Astrocyte (in vitro differentiated cells and primary cell): ENCODE results near the gene PIK3CD. TPM values are rescaled to one million over a fixed set of nuclear protein-coding genes. Genes with fewer than 3 reads are reported as not detected.

Experiments
- DNase-seq: peaks from one replicate; pipeline ENCODE4 v3.0.0-alpha.2; 2010; ENCODE audit warnings: low read depth
- FAIRE-seq: peaks from 2 replicates; lab custom pipeline; 2011; peaks lifted over from hg19 to GRCh38; lab: Jason Lieb, UNC
- H2AFZ ChIP-seq: 2 replicates; pipeline ENCODE4 v1.6.0; 2012; ENCODE audit warnings: low read depth, low read length, inconsistent platforms
- H3K27ac ChIP-seq: 2 replicates; pipeline ENCODE4 v1.5.1; 2011; ENCODE audit warnings: low read depth, low read length, inconsistent platforms
- H3K27me3 ChIP-seq: 2 replicates; pipeline ENCODE4 v1.6.0; 2011; ENCODE audit warnings: low read length, inconsistent platforms; ENCODE audit not compliant: insufficient read depth
- H3K36me3 ChIP-seq: 2 replicates; pipeline ENCODE4 v1.5.1; 2011; ENCODE audit warnings: low read length, inconsistent platforms; ENCODE audit not compliant: insufficient read depth
- H3K4me1 ChIP-seq: 2 replicates; pipeline ENCODE4 v1.5.1; 2011; ENCODE audit warnings: low read length, inconsistent platforms; ENCODE audit not compliant: insufficient read depth
- H3K4me2 ChIP-seq: 2 replicates; pipeline ENCODE4 v1.6.0; 2012; ENCODE audit warnings: low read length, inconsistent platforms
- H3K4me3 ChIP-seq: 2 replicates; pipeline ENCODE4 v1.5.1; 2011; ENCODE audit warnings: low read depth, mild to moderate bottlenecking, low read length, inconsistent platforms; ENCODE audit not compliant: insufficient read depth
- H3K79me2 ChIP-seq: 2 replicates; pipeline ENCODE4 v1.6.0; 2012; ENCODE audit warnings: mild to moderate bottlenecking, low read length, inconsistent platforms; ENCODE audit not compliant: insufficient read depth
- H3K9ac ChIP-seq: 2 replicates; pipeline ENCODE4 v1.6.0; 2012; ENCODE audit warnings: mild to moderate bottlenecking, low read length, inconsistent platforms
- H3K9me3 ChIP-seq: 2 replicates; pipeline ENCODE4 v1.5.1; 2012; ENCODE audit warnings: low read depth, mild to moderate bottlenecking, low read length, inconsistent platforms; ENCODE audit not compliant: insufficient read depth
- H4K20me1 ChIP-seq: 2 replicates; pipeline ENCODE4 v1.6.0; 2012; ENCODE audit warnings: low read length, inconsistent platforms; ENCODE audit not compliant: insufficient read depth
- H3K27ac Mint-ChIP-seq: one replicate; pipeline ENCODE4 v1.8.0; 2021; ENCODE audit warnings: mild to moderate bottlenecking, mixed read lengths; ENCODE audit not compliant: unreplicated experiment
- H3K27me3 Mint-ChIP-seq: one replicate; pipeline ENCODE4 v1.8.0; 2021; ENCODE audit warnings: low read depth, mixed read lengths; ENCODE audit not compliant: unreplicated experiment
- H3K36me3 Mint-ChIP-seq: one replicate; pipeline ENCODE4 v1.8.0; 2021; ENCODE audit warnings: low read depth, mixed read lengths; ENCODE audit not compliant: unreplicated experiment
- H3K4me1 Mint-ChIP-seq: one replicate; pipeline ENCODE4 v1.8.0; 2021; ENCODE audit warnings: low read depth, mixed read lengths; ENCODE audit not compliant: unreplicated experiment
- H3K4me3 Mint-ChIP-seq: one replicate; pipeline ENCODE4 v1.8.0; 2021; ENCODE audit warnings: mild to moderate bottlenecking, moderate library complexity, mixed read lengths; ENCODE audit not compliant: unreplicated experiment
- H3K9me3 Mint-ChIP-seq: one replicate; pipeline ENCODE4 v1.8.0; 2021; ENCODE audit warnings: mild to moderate bottlenecking, mixed read lengths; ENCODE audit not compliant: unreplicated experiment
- EZH2 ChIP-seq: IDR thresholded peaks from 2 replicates; pipeline ENCODE4 v1.6.1; 2012; ENCODE audit warnings: mild to moderate bottlenecking, low read length, inconsistent platforms; ENCODE audit not compliant: insufficient read depth
- total RNA-seq: library from RNA; stranded (reverse); gene quantifications from 2 replicates; pipeline ENCODE4 v1.2.1, GENCODE V29; 2021
- TF ChIP-seq, protein P1 (sequence below): IDR thresholded peaks from 2 replicates; pipeline ENCODE4 v1.5.1; 2011; ENCODE audit warnings: low read depth, mild to moderate bottlenecking, inconsistent platforms, low read length, moderate library complexity; ENCODE audit not compliant: insufficient read depth

Gene PIK3CD
- total RNA-seq, 1 donor from 2014 or later, result 29.5 TPM

DNA sequence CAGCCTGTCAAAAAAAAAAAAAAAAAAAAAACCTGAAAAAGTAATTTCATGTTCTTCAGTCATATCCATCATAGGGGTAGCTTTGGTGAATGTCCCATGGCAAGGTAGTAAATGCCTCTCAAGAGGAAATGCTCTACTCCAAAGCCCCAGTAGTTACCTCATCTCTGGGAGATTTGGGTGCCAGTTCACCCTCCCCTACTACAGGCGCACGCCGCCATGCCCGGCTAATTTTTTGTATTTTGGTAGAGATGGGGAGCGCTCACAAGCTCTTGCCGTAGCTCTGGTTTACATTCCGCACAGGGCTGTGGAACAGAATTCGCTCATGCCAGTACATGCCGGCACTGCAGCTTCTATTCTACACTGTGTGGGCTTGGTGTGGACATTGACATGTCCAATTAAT lies 13.7 kb downstream of the PIK3CD start:
- H3K27me3 Mint-ChIP-seq, result peaks cover 13% of the 10 kb centered on the region

DNA sequence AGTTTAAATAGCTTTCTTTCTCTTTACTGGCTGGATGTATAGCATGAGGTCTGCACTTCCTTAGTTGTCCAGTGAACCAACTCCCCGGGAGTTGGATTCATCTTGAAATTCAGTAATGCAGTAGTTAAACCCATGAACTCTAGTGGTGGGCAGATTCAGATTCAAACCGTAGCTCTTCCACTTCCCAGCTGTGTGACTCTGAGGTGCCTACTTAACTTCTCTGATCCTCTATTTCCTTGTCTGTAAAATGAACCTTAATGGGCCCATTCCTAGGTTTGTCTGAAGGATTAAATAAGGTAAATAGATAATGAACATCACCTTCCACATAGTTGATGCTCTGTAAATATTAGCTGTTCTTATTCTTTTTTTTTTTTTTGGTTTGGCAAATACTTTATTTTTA lies 16.5 kb downstream of the PIK3CD start:
- no peaks in the 10 kb centered on the region for H4K20me1 ChIP-seq
- H3K27ac ChIP-seq, result no peak overlapping the region
- no peaks in the 10 kb centered on the region for H3K36me3 ChIP-seq
- no peaks in the 10 kb centered on the region for H3K9me3 Mint-ChIP-seq
- no peak for DNase-seq
- H3K27ac Mint-ChIP-seq, result no peak overlapping the region
- no peak overlapping the region for H3K4me3 ChIP-seq
- no peak overlapping the region for H3K9ac ChIP-seq
- H3K79me2 ChIP-seq, result no peaks in the 10 kb centered on the region
- no peaks in the 10 kb centered on the region for H3K9me3 ChIP-seq
- H3K4me2 ChIP-seq, result no peak overlapping the region
- H3K4me1 ChIP-seq, result peaks cover 12% of the 10 kb centered on the region
- TF ChIP-seq EZH2, result no peak
- TF ChIP-seq, protein P1, sequence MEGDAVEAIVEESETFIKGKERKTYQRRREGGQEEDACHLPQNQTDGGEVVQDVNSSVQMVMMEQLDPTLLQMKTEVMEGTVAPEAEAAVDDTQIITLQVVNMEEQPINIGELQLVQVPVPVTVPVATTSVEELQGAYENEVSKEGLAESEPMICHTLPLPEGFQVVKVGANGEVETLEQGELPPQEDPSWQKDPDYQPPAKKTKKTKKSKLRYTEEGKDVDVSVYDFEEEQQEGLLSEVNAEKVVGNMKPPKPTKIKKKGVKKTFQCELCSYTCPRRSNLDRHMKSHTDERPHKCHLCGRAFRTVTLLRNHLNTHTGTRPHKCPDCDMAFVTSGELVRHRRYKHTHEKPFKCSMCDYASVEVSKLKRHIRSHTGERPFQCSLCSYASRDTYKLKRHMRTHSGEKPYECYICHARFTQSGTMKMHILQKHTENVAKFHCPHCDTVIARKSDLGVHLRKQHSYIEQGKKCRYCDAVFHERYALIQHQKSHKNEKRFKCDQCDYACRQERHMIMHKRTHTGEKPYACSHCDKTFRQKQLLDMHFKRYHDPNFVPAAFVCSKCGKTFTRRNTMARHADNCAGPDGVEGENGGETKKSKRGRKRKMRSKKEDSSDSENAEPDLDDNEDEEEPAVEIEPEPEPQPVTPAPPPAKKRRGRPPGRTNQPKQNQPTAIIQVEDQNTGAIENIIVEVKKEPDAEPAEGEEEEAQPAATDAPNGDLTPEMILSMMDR, result no peak
- H2AFZ ChIP-seq, result no peak overlapping the region
- peaks cover 9% of the 10 kb centered on the region for H3K27me3 Mint-ChIP-seq
- H3K4me1 Mint-ChIP-seq, result peaks cover 4% of the 10 kb centered on the region
- peaks cover 3% of the 10 kb centered on the region for H3K27me3 ChIP-seq
- no peak overlapping the region for H3K4me3 Mint-ChIP-seq
- no peak for FAIRE-seq
- H3K36me3 Mint-ChIP-seq, result no peaks in the 10 kb centered on the region

More for the DNA sequence above, 13.7 kb downstream of the PIK3CD start:
- Mint-ChIP-seq H3K27ac (no peak overlapping the region), H3K9me3 (peaks cover 2% of the 10 kb centered on the region), H3K36me3 (no peaks in the 10 kb centered on the region), H3K4me3 (no peak overlapping the region), H3K4me1 (no peaks in the 10 kb centered on the region)
- Histone ChIP-seq H2AFZ (no peak overlapping the region), H3K4me1 (no peaks in the 10 kb centered on the region), H3K4me2 (no peak overlapping the region), H3K9ac (no peak overlapping the region), H3K79me2 (no peaks in the 10 kb centered on the region), H3K27me3 (peaks cover 3% of the 10 kb centered on the region), H3K27ac (no peak overlapping the region), H3K4me3 (no peak overlapping the region), H3K9me3 (no peaks in the 10 kb centered on the region), H3K36me3 (no peaks in the 10 kb centered on the region), H4K20me1 (no peaks in the 10 kb centered on the region)
- DNase-seq (no peak), FAIRE-seq (no peak)
- TF ChIP-seq, protein P1, result no peak
- TF ChIP-seq EZH2, result no peak

- H3K27ac Mint-ChIP-seq, result no peak overlapping the region
- H3K4me1 ChIP-seq, result peaks cover 12% of the 10 kb centered on the region
- H4K20me1 ChIP-seq, result no peaks in the 10 kb centered on the region
- FAIRE-seq (no peak), DNase-seq (no peak)
- no peak overlapping the region for H3K9ac ChIP-seq
- H3K79me2 ChIP-seq, result no peaks in the 10 kb centered on the region
- H2AFZ ChIP-seq, result no peak overlapping the region
- H3K4me1 Mint-ChIP-seq, result peaks cover 4% of the 10 kb centered on the region
- H3K27me3 Mint-ChIP-seq, result peaks cover 4% of the 10 kb centered on the region
- H3K36me3 Mint-ChIP-seq, result no peaks in the 10 kb centered on the region
- H3K4me3 ChIP-seq, result no peak overlapping the region
- H3K27ac ChIP-seq, result no peak overlapping the region
- TF ChIP-seq EZH2, result no peak
- TF ChIP-seq, protein P1, result no peak
- no peak overlapping the region for H3K4me2 ChIP-seq
- no peaks in the 10 kb centered on the region for H3K36me3 ChIP-seq
- no peaks in the 10 kb centered on the region for H3K9me3 Mint-ChIP-seq
- no peaks in the 10 kb centered on the region for H3K27me3 ChIP-seq
- no peaks in the 10 kb centered on the region for H3K9me3 ChIP-seq
- H3K4me3 Mint-ChIP-seq, result no peak overlapping the region
These were observed 18.6 kb downstream of the PIK3CD start for GRCh38 chr1:9670085-9670484.
